Jurkat, Clone E6-1 (cell line): ENCODE data around the gene TMEM204. TPM values are rescaled to one million over a fixed set of nuclear protein-coding genes. Genes with fewer than 3 reads are reported as not detected.

Experiments used
- DNase-seq: peaks from one replicate; pipeline ENCODE4 v3.0.0-alpha.2; 2011; ENCODE audit warnings: low read depth, low spot score
- H3K4me3 ChIP-seq: 2 replicates; pipeline ENCODE4 v1.5.1; 2011; ENCODE audit warnings: mild to moderate bottlenecking, low read length, control low read depth, moderate library complexity
- polyA plus RNA-seq: library from polyadenylated mRNA; unstranded; fragments of >200 nt; gene quantifications from one replicate; pipeline ENCODE4 v1.2.1, GENCODE V29; 2012; ENCODE audit warnings: missing spikeins; ENCODE audit not compliant: insufficient read length, insufficient read depth

TMEM204 gene
- not detected for polyA plus RNA-seq

DNA sequence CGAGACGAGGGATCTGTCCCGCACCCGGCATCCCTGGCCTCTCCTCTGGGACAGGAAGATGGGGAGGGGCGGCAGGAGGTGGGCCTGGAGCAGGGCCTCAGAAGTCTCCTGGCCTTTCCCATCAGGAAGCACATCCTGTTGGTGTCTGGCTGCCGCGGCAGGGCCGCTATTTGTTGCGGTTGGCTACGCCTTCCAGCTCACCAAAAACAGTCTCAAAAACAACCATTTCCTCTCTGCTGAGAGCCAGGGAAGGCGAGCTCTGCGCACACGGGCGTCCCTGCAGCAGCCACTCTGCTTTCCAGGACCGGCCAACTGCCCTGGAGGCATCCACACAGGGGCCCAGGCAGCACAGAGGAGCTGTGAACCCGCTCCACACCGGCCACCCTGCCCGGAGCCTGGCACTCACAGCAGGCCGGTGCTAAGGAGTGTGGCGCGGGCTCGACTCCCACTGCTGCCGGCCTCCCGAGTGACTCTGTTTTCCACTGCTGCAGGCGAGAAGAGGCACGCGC, at the start of gene TMEM204:
Gene TMEM204, plus strand, starts transcription at position 224 of the 509 bp plus-strand sequence. CDS start 610 bp downstream, outside the sequence.
- H3K4me3 ChIP-seq: no peak within 1 kb of the TSS
- DNase-seq: no peak

DNA sequence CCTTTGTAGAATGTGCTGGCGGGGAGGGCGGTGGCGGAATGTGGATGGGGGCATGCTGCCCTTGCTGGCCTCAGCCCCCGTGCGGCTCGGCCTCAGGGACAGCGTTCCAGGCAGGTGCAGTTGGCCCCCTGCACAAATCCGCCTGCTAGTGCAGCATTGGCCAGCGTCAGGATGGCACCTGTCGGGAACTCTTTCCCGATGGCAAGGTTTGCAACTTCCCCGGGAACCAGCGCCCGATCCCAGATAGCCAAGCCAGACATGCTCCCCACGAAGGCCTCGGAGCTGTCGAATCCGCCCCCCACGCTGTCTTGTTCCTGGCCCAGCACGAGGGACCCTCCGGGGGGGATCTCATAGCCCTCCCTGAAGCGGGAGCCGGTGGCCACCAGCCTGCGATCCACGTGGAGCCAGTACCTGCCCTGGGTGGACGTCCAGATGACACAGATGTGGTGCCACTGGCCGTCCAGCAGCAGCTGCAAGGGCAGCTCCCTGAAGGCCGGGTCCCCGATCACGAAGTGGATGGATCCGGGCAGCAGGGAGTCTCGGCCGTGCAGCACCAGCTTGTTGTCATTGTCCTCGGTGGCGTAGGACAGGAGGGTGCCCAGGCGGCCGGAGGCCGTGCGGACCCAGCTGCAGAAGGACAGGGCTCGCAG, 47.5 kb upstream of the TMEM204 start:
- no peak for DNase-seq
- H3K4me3 ChIP-seq: no peak overlapping the region

DNA sequence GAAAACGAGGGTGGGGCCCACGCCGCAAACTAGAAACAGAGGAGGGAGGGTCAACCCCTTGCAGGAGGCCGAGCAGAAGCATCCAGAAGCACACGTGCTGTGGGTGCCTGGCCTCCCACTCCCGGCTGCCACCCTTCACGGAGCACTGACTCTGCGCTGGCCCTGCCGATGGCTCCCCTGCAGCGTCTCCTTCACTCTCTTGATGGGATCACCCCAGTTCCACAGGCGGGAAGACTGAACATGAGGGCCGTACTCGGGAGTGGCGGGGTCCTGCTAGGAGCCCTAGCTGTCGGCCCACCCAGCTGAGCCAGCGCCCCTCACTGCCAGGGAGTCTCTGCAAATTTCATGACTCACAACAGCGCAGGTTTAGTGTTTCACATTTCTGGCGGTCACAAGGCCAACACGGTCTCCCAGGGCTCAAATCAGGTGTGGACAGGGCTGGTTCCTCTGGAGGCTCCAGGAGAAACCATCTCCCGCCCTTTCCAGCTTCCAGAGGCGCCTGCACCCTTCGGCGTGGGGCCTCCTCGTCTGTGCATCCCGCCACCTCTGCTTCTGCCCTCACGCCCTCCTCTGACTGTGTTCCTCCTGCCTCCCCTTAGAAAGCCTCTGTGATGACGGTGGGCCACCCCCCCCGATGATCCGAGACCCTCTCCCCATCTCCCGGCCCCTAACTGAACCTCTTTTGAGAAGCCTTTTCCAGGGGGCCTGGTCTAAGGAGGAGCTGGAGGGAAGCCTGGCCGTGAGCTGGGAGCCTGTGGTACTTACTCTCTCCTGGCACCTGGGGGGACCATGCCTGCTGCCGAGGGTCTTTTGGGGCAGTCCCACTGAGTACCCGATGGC, 46.7 kb upstream of the TMEM204 start:
- DNase-seq: no peak

DNA sequence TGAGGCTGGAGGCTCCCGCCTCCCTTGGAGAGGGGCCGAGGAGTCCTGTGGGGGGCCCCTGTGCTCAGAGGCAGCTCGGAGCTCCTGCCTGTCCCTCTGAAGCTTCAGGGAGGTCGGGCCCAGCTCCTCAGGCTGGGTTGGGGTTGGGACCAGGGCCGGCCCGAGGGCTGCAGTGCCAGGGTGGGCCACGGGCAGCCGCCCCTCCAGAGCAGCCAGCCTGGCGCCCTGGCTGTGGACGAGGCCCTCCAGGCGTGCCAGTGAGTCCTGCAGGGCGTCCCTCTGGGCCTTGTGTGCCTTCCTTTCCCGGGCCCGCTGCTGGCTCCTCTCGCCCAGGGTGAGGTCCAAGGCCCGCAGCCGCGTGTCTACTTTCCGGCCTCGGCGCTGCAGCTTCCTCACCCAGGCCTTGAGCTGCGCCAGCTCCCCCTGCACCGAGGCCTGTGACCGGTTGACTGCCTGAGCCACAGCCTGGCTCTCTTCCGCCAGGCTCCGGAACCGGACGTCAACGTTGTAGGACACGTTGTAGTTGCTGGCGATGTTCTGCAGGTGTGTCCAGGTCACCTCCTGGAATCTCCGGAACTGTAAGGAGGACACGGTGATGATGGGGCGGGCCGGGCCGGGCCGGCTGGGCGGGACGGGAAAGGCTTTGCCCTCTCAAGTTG, 45.9 kb upstream of the TMEM204 start:
- no peak for DNase-seq
- H3K4me3 ChIP-seq: no peak overlapping the region

More for the DNA sequence above, 46.7 kb upstream of the TMEM204 start:
- H3K4me3 ChIP-seq: no peak overlapping the region

DNA sequence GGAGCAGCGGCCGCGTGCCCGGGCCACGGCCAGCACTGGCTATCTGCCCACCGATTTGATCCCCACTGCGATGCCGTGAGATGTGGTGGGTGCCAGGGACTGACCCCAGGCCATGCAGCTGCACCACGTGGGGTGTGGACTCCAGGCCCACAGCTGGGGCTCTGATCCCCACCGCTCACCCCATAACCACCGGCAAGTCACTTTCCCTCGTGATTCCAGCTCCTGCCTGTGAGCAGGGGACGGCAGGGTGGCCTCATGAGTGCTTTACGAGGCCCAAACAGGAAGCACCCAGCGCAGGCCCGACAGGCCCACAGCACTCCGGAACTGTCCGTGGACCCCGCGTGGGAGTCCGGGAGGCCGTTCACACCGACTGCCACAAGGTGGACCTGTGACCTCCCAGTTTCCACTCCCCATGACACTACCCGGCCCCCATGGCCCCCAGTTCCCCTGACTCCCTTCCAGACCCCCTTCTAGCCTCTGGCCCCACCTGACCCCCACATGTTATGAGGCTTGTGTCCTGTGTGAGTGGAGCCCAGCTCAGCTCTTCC, 45.3 kb upstream of the TMEM204 start:
- DNase-seq: no peak
- no peak overlapping the region for H3K4me3 ChIP-seq

DNA sequence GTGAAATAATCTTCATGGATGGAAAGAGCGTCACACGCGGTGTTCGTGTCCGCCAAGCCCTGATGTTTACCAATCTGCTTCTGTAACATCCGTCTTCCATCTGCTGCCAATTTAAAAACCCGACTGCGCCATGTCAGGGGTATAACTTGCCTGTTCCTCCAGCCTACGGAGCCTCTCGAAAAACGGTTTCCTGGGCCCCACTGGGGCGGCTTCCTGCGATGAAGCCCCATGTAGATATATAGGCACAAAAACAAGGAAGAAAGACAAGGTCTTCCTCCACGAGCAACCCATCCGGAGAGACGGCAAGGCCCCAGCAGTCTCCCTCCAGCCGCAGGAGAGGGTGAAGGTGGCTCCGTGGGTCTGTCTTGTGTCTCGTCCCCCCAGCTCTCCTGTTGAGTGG, 44.8 kb upstream of the TMEM204 start, which contains the start of gene PTX4:
Gene PTX4, minus strand, starts transcription at position 326 of the 400 bp plus-strand sequence. Its CDS starts 35 bp downstream, at position 291.
- H3K4me3 ChIP-seq: no peak within 1 kb of the TSS
- DNase-seq: no peak

DNA sequence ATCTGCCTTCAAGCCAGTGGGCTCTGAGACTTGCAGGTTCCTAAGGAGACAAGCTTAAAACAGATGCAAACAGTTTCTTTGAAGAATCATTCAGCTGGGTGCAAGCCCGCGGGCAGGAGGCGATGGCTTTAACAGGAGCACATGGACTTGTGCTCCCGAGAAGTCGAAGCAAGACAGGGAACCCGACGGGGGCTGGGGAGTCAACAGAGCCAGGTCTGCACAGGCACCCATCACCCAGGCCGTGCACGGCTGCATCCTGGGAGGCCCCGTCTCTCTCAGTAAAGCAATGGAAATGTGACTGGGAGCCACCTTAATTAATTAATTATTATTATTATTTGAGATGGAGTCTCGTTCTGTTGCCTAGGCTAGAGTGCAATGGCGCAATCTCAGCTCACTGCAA, 44.4 kb upstream of the TMEM204 start:
- no peak for DNase-seq
- H3K4me3 ChIP-seq: no peak overlapping the region

DNA sequence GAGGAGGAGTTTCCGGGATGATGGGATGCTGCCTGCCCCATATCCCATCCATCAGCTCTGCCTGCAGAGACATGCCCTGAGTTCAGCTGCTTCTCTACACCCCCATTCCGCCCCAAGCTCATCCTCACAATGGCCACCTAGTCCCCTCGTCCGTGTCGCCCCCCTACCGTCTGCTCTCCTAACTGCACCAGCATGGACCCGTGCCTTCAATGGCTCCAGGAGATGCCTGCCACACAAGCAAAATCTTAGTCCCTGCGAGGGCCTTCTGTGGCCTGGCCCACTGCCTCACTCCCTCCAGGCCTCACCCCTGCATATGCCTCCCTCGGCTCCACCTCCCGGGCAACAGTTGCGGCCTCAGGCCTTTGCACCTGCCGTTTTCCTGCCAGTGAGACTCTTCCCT, 42.1 kb upstream of the TMEM204 start:
- DNase-seq: no peak
- no peak overlapping the region for H3K4me3 ChIP-seq

DNA sequence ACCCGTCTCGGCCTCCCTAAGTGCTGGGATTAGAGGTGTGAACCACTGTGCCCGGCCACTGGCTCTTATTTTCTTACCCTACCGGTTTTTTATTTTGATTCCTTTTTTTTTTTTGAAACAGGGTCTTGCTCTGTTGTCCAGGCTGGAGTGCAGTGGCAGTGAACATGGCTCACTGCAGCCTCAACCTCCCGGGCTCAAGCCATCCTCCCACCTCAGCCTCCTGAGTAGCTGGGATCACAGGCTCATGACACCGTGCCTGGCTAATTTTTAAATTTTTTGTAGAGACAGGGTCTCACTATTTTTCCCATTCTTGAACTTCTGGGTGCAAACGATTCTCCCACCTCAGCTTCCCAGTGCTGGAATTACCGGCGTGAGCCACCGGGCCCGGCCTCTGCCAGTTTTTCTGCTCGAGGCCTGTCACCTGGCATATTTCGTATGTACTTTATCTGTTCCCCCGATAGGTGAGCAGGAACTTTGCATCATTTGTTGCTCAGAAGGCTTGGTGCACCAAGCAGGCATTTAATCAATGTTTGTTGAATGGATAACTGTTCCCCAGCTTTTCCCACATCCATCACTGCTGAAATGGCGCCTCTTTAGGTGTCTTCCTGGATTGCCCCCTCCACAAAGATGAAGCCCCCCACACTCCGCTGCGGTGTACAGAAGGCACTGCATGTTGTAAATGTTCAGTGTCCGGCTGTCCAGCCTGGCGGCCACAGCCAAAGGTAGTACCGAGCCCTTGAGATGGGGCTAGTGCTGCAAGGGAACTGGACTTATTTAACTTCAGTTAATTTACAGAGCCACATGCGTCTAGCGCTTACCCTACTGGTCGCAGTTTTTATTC, 41.2 kb upstream of the TMEM204 start:
- peak overlapping the region; percentile 78 for H3K4me3 ChIP-seq
- DNase-seq: no peak

DNA sequence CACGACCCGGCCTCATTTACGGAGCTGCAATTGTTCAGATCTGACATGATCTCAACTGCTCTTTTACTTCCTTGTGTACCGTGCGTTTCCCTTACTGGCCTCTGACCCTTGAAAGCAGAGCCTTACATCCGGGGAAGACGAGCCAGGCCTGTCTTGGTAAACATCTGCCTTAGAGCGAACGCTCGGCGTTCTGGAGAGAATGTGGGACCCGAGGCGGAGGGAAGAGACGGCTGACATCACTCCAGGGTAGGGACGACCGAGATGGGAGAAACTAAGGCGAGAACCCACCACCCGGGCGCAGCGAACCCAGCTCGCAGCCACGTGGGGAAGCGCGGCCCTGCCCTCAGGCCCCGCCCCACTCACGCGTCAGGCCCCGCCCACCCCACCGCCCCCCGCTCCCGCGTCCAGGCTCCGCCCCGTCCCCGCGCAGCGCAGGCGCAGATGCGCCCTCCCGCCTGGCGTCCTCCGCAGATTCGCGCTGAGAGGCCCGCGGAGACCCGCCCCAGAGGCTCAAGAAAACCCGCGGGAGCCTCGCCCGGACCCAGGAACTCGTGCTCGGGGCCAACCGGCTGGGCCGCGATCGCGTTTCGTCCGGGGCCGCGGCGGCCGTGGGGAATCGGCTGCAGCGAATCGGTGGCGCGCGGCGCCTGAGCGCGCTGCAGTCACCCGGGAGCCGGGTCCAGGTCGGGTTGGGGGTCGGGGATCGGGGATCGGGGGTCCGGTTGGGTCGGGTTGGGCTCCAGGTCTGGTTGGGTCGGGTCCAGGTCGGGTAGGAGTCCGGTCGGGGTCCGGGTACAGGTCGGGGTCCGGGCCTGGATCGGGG, 40.3 kb upstream of the TMEM204 start, which contains the start of gene TELO2:
Gene TELO2, plus strand, starts transcription at position 438 of the 823 bp plus-strand sequence. CDS start 922 bp downstream, outside the sequence.
- peak within 1 kb of the TSS; percentile 78 for H3K4me3 ChIP-seq
- peak; percentile 73 for DNase-seq

DNA sequence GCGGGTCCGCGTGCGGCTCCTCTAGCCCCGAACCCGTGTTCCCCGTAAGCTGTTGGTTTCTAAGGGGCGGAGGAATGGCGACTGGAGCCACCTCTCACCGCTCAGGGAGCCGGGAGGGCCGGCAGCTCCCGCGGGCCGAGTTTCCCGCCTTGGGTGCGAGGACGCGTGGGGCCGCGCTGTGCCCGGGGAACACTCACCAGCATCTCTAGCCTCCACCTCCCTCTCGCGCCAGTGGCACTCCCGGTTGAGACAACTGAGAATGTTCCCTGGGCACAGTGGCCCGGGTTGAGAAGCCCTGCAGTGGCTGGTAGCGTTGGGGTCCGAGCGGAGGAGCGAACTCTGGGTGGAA, 39.7 kb upstream of the TMEM204 start:
- H3K4me3 ChIP-seq: peak overlapping the region; percentile 78
- DNase-seq: no peak

DNA sequence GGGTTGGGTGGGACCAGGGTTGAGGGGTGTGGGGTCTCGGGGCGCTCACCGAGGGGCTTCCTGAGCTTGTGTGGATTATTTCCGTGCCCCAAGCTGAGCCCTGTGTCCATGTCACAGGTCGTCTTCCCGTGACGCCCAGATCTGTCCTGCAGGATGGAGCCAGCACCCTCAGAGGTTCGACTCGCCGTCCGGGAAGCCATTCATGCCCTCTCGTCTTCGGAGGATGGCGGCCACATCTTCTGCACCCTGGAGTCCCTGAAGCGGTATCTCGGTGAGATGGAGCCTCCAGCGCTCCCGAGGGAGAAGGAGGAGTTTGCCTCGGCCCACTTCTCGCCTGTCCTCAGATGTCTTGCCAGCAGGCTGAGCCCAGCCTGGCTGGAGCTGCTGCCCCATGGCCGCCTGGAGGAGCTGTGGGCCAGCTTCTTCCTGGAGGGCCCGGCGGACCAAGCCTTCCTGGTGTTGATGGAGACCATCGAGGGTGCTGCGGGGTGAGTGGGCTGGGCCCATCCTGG, 39.3 kb upstream of the TMEM204 start:
- peak overlapping the region; percentile 78 for H3K4me3 ChIP-seq
- DNase-seq: no peak

DNA sequence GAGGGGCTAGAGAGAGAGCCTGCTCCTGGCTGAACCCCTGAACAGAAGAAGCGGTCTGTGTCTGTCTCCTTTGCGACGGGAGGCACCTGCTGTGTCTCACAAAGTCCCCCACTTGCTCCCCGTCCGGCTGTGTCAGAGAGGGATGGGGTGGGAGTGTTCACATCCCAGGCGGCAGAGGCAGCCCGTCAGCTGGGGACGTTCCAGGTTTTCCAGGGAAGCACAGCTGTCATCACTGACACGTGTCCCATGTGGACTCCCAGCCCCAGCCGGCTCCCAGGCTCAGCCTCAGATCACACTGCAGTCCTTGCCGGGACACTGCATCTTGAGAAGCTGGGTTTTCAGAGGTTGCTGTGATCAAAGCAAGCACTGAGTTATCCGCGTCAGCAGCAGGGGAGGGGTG, 38.8 kb upstream of the TMEM204 start:
- H3K4me3 ChIP-seq: no peak overlapping the region

DNA sequence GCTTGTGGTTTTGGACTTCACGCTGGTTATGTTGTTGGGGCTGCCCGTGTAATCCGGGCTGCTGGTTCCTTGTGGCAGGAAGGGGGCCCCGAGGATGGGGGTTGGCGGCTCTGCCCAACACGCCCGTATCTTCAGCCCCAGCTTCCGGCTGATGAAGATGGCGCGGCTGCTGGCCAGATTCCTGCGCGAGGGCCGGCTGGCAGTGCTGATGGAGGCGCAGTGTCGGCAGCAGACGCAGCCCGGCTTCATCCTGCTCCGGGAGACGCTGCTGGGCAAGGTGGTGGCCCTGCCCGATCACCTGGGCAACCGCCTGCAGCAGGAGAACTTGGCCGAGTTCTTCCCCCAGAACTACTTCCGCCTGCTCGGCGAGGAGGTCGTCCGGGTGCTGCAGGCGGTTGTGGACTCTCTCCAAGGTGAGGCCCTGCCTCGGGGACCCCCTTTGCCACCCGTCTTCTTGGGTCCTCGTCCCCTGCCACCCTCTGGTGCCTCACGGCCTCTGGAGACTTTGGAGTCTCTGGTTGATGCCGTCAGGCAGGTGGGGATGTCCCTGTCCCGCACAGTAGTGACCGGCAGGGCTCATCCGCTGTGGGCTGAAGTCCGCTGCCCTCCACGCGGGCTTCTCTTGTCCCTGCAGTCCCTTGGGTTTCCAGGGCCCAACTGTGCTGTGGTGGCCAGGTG, 38.1 kb upstream of the TMEM204 start:
- DNase-seq: no peak
- no peak overlapping the region for H3K4me3 ChIP-seq

More for the DNA sequence above, 38.8 kb upstream of the TMEM204 start:
- DNase-seq: no peak

DNA sequence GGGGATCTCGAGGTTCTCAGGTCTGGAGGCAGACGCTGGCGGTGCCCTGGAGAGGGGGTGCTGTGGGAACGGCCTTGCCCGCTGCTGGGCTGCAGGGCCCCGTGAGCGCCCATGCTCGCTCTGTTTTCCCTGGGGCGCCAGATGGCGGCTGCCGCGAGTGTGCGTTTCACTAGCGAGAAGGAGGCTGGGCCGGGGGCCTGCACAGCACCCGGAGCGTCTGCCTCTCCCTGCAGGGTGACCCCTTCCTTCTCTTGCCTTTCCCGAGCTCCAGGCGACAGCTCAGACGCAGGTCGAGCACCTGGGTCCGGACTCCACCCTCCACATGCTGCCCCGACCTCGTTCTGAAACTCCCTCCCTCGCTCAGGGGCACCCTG, 37.6 kb upstream of the TMEM204 start:
- DNase-seq: no peak
- no peak overlapping the region for H3K4me3 ChIP-seq

DNA sequence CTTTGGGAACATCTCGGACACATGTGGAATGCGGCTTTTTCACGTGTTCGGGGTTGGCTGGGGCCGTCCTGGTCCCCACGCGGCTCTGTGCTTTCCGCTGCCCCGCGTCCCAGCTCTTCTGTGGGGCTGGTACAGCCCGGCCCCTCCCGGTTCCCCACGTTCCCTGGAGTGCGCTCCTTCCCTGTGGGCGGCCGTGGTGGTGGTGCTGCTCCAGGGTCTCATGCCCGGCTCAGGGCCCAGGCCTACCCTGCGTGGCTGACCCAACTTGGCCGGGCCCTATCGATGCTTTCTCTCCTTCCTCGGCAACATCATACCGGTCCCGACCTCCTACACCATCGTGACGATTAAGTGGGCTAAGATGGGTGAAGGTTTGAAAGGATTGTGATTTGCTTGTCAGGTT, 37.0 kb upstream of the TMEM204 start:
- H3K4me3 ChIP-seq: no peak overlapping the region
- DNase-seq: no peak

DNA sequence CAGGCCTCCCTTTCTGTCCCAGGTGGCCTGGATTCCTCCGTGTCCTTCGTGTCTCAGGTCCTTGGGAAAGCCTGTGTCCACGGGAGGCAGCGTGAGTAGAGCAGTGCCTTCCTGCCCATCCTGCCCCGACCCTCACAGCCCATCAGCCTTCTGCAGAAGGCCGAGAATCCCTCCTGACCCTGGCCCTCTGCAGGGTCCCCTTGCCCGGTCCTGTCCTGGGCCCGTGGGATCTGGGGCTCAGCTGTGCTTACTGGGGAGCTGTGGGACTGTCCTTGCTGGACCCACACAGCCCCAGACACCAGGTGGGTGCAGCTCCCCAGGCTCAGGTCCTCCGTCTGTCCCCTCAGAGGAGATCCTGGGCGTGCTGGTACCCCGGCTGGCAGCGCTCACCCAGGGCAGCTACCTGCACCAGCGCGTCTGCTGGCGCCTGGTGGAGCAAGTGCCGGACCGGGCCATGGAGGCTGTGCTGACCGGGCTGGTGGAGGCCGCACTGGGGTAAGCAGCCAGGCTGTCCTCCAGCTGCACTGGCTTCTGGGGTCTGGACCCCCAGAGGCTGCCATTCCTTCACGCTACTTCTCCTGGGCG, 36.4 kb upstream of the TMEM204 start:
- no peak overlapping the region for H3K4me3 ChIP-seq
- DNase-seq: no peak
